ENCODE results near the gene LSAMP.

LSAMP gene

GRCh38 chr3:116056280-116056679 is 389.0 kb downstream of the LSAMP start:
- in situ Hi-C loops (cut with HindIII; ENCODE audit: low pct_ligation_motif_present, low pct_unique_long_range_greater_than_20kb, low sequenced_read_pairs), result no loop called here
- no peak for DNase-seq

DNA sequence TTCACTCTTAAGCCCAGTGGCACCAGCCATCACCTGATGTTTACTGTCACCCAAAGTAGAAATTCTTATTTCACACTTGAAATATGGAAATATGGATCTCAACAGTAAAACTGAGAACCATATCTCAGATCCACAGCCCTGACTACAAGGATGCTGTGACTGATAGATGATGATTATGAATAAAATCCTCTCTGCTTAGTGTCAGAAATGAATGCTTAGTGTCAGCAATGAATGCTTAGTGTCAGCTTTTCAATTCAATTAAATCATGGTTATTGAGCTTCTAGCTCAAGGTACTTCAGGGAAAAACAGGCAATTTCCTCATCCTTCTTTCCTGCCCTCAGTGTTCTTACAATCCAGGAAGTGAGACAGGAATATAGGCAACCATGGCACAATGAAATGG is 392.3 kb downstream of the LSAMP start:
- DNase-seq, result no peak
- in situ Hi-C loops (cut with HindIII; ENCODE audit: low pct_ligation_motif_present, low pct_unique_long_range_greater_than_20kb, low sequenced_read_pairs), result no loop called here

- in situ Hi-C loops (cut with HindIII; ENCODE audit: low pct_ligation_motif_present, low pct_unique_long_range_greater_than_20kb, low sequenced_read_pairs), result no loop called here
- DNase-seq, result no peak
These were observed 392.7 kb downstream of the LSAMP start for GRCh38 chr3:116052602-116053001.

DNA sequence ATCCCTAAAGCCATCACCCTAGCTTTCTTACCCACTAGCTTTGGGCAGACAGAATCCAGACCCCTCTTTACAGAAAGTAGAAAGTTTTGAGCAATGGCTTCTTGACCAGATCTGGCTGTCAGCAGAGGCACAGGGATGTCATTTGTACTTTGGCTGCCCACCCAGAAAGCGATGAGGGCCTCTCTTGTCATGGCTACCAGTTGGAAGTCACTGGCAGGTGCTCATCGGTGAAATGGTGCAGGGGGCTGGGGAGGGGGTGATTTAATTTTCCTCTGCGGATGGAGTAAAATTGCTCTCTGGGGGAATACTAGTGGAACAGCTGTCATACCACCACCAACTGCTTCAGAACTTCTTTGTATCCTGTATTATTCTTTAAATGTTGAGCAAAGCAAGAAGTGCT is 393.7 kb downstream of the LSAMP start:
- DNase-seq, result no peak
- in situ Hi-C loops (cut with HindIII; ENCODE audit: low pct_ligation_motif_present, low pct_unique_long_range_greater_than_20kb, low sequenced_read_pairs), result no loop called here

GRCh38 chr3:116051040-116051439 is 394.2 kb downstream of the LSAMP start:
- no peak for DNase-seq

DNA sequence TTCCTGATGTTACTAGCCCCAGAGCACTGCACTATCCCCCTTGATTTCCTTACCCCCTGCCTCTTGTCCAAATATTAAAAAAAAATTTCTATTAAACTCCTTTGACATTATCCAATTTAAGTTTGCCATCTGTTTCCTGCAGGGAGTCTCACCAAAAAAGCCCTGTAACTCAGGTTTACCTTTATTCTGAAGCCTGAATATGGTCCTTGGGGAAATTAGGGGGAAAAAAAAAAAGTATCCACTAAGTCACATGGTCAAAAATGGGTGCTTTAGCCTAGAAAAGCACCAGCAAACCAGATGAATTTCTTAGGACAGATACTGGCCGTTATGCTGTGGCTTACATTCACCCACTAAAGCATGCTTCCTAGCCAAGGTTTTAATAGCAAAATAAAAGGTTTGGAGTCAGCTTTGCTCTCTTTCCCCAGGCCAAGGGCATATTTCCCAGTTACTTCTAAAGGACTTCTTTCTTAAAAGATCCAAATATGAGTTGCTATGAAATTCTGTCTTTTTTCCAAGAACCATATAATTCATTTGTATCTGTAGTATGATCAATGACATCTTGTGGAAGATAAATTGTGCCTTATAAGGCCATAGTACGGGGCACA is 394.9 kb downstream of the LSAMP start:
- in situ Hi-C loops (cut with HindIII; ENCODE audit: low pct_ligation_motif_present, low pct_unique_long_range_greater_than_20kb, low sequenced_read_pairs), result no loop called here
- DNase-seq, result no peak

More at GRCh38 chr3:116051040-116051439, 394.2 kb downstream of the LSAMP start:
- in situ Hi-C loops (cut with HindIII; ENCODE audit: low pct_ligation_motif_present, low pct_unique_long_range_greater_than_20kb, low sequenced_read_pairs), result no loop called here

- in situ Hi-C loops (cut with HindIII; ENCODE audit: low pct_ligation_motif_present, low pct_unique_long_range_greater_than_20kb, low sequenced_read_pairs), result no loop called here
- DNase-seq, result no peak
These were observed 396.3 kb downstream of the LSAMP start for GRCh38 chr3:116048991-116049390.

- DNase-seq, result no peak
- in situ Hi-C loops (cut with HindIII; ENCODE audit: low pct_ligation_motif_present, low pct_unique_long_range_greater_than_20kb, low sequenced_read_pairs), result no loop called here
These were observed 398.9 kb downstream of the LSAMP start for GRCh38 chr3:116046350-116046749.

DNA sequence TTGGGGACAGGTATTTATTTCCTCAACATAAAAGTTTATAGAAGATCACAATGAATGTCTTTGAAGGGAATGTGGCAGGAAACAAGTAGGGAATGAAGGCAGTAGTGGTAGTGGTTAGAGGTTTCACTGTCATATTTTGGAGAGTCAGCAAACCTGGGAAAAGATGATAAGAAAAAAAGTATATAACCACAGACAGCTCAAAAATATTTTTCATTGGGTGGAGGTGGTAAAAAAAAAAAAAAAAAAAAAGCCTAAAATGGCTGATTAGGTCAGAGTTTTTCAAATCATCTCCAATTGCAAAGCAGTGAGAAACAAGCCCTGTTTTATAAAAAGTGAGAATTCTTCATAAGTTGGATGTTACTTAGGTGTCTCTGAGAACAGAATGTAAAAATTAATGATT is 400.0 kb downstream of the LSAMP start:
- in situ Hi-C loops (cut with HindIII; ENCODE audit: low pct_ligation_motif_present, low pct_unique_long_range_greater_than_20kb, low sequenced_read_pairs), result no loop called here
- DNase-seq, result no peak

DNA sequence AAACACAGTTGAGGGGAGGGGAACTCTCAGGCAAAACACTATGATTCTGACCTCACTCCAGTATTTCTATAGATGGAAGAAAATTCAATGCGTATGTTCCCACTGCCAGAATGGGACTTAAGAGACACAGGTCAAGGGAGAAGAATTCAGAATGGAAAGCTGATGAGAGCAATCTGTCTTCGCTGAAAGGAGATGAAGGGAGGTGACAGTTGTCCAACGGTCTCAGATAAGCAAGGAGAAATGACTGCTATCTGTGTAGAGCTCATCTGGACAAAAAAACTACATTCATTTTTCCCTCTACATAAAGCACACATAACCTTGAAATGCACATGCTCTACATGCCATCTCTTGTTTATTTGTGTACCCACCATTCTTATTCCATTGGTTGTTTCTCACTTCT is 405.1 kb downstream of the LSAMP start:
- no peak for DNase-seq
- in situ Hi-C loops (cut with HindIII; ENCODE audit: low pct_ligation_motif_present, low pct_unique_long_range_greater_than_20kb, low sequenced_read_pairs), result no loop called here

GRCh38 chr3:116039651-116039985 is 405.7 kb downstream of the LSAMP start:
- DNase-seq, result no peak
- in situ Hi-C loops (cut with HindIII; ENCODE audit: low pct_ligation_motif_present, low pct_unique_long_range_greater_than_20kb, low sequenced_read_pairs), result no loop called here

GRCh38 chr3:116038968-116039650 is 406.2 kb downstream of the LSAMP start:
- DNase-seq, result no peak

GRCh38 chr3:116037954-116038911 is 407.1 kb downstream of the LSAMP start:
- no peak for DNase-seq
- in situ Hi-C loops (cut with HindIII; ENCODE audit: low pct_ligation_motif_present, low pct_unique_long_range_greater_than_20kb, low sequenced_read_pairs), result no loop called here

More at GRCh38 chr3:116038968-116039650, 406.2 kb downstream of the LSAMP start:
- in situ Hi-C loops (cut with HindIII; ENCODE audit: low pct_ligation_motif_present, low pct_unique_long_range_greater_than_20kb, low sequenced_read_pairs), result no loop called here

GRCh38 chr3:116035429-116035828 is 409.9 kb downstream of the LSAMP start:
- no peak for DNase-seq
- in situ Hi-C loops (cut with HindIII; ENCODE audit: low pct_ligation_motif_present, low pct_unique_long_range_greater_than_20kb, low sequenced_read_pairs), result no loop called here

GRCh38 chr3:116034794-116035193 is 410.5 kb downstream of the LSAMP start:
- in situ Hi-C loops (cut with HindIII; ENCODE audit: low pct_ligation_motif_present, low pct_unique_long_range_greater_than_20kb, low sequenced_read_pairs), result no loop called here
- DNase-seq, result no peak

- no peak for DNase-seq
- in situ Hi-C loops (cut with HindIII; ENCODE audit: low pct_ligation_motif_present, low pct_unique_long_range_greater_than_20kb, low sequenced_read_pairs), result no loop called here
These were observed 411.2 kb downstream of the LSAMP start for GRCh38 chr3:116034086-116034485.

- in situ Hi-C loops (cut with HindIII; ENCODE audit: low pct_ligation_motif_present, low pct_unique_long_range_greater_than_20kb, low sequenced_read_pairs), result no loop called here
- no peak for DNase-seq
These were observed 411.8 kb downstream of the LSAMP start for GRCh38 chr3:116033516-116033915.

- in situ Hi-C loops (cut with HindIII; ENCODE audit: low pct_ligation_motif_present, low pct_unique_long_range_greater_than_20kb, low sequenced_read_pairs), result no loop called here
- no peak for DNase-seq
These were observed 413.1 kb downstream of the LSAMP start for GRCh38 chr3:116032176-116032575.

GRCh38 chr3:116030131-116030850 is 415.0 kb downstream of the LSAMP start:
- DNase-seq, result no peak
- in situ Hi-C loops (cut with HindIII; ENCODE audit: low pct_ligation_motif_present, low pct_unique_long_range_greater_than_20kb, low sequenced_read_pairs), result no loop called here

Measured in ACHN (cell line).